A673 (cell line): ENCODE results near the gene CAV1. TPM values are rescaled to one million over a fixed set of nuclear protein-coding genes. Genes with fewer than 3 reads are reported as not detected.

Source experiments
- BruUV-seq: library from RNA; stranded (reverse); fragments of 400-500 nt; replicated peaks from 2 replicates; lab custom pipeline; 2021; lab: Mats Ljungman, UMichigan
- CTCF ChIA-PET: fragments of 300-600 bp; sonication (Branson Sonifier 250); formaldehyde crosslinking; loops from one replicate; lab custom pipeline; 2022; ENCODE audit warnings: antibody characterized with exemption; lab: Charles Lee
- POLR2A ChIA-PET: fragments of 300-600 bp; sonication (Branson Sonifier 250); formaldehyde crosslinking; loops from one replicate; lab custom pipeline; 2022; ENCODE audit warnings: antibody characterized with exemption; ENCODE audit not compliant: low non-redundant PET; lab: Charles Lee
- DNase-seq: peaks from one replicate; pipeline ENCODE4 v3.0.0-alpha.2; 2015; ENCODE audit warnings: low spot score
- H3K27ac ChIP-seq: fragments of 200-600 bp; sonication (generic); 2 replicates; pipeline ENCODE4 v1.5.1; 2016; ENCODE audit warnings: mixed run types, low read depth, mild to moderate bottlenecking, mixed read lengths, antibody characterized with exemption, low read length; ENCODE audit not compliant: poor library complexity, severe bottlenecking
- H3K27me3 ChIP-seq: fragments of 200-600 bp; sonication (generic); replicated peaks from 2 replicates; pipeline ENCODE4 v1.6.1; 2017; ENCODE audit warnings: mixed run types, low read depth, mild to moderate bottlenecking, mixed read lengths, antibody characterized with exemption, low read length; ENCODE audit not compliant: insufficient read depth, poor library complexity
- H3K36me3 ChIP-seq: fragments of 200-600 bp; sonication (generic); 2 replicates; pipeline ENCODE4 v1.6.1; 2016; ENCODE audit warnings: mixed run types, mild to moderate bottlenecking, mixed read lengths, antibody characterized with exemption, low read length; ENCODE audit not compliant: insufficient read depth, poor library complexity, severe bottlenecking
- H3K4me1 ChIP-seq: fragments of 200-600 bp; sonication (generic); 2 replicates; pipeline ENCODE4 v1.6.1; 2017; ENCODE audit warnings: mixed run types, mild to moderate bottlenecking, mixed read lengths, antibody characterized with exemption, low read length; ENCODE audit not compliant: insufficient read depth, poor library complexity, severe bottlenecking
- H3K4me3 ChIP-seq: fragments of 200-600 bp; sonication (generic); 2 replicates; pipeline ENCODE4 v1.5.1; 2016; ENCODE audit warnings: low read depth, mixed run types, mild to moderate bottlenecking, mixed read lengths, low read length; ENCODE audit not compliant: poor library complexity, severe bottlenecking
- H3K9me3 ChIP-seq: fragments of 200-600 bp; sonication (generic); 2 replicates; pipeline ENCODE4 v1.6.1; 2016; ENCODE audit warnings: mixed run types, low read depth, mild to moderate bottlenecking, mixed read lengths, antibody characterized with exemption, low read length; ENCODE audit not compliant: poor library complexity, severe bottlenecking
- EZH2 ChIP-seq: fragments of 200-600 bp; sonication (generic); IDR thresholded peaks from 2 replicates; pipeline ENCODE4 v1.6.1; 2017; ENCODE audit warnings: borderline replicate concordance, low read depth, mild to moderate bottlenecking, mixed read lengths, antibody characterized with exemption, low read length; ENCODE audit not compliant: poor library complexity, severe bottlenecking
- intact Hi-C: fragments of 100-400 bp; cut with micrococcal nuclease; formaldehyde crosslinking; loops from one replicate; pipeline ENCODE4 v1.10.0; 2022; ENCODE audit not compliant: unreplicated experiment
- total RNA-seq: library from RNA; stranded (reverse); gene quantifications from 2 replicates; pipeline ENCODE4 v1.2.3, GENCODE V29; 2021
- TF ChIP-seq, protein P1 (sequence below): fragments of 300-800, 200-600 bp; sonication (generic); conservative IDR thresholded peaks from 2 replicates; pipeline ENCODE4 v1.5.1; 2017; ENCODE audit warnings: low read depth, mild to moderate bottlenecking, antibody characterized with exemption, low read length, moderate library complexity, mixed read lengths

The CAV1 gene
- total RNA-seq, 1 experiment from 2014 or later, result 2,074 TPM

DNA sequence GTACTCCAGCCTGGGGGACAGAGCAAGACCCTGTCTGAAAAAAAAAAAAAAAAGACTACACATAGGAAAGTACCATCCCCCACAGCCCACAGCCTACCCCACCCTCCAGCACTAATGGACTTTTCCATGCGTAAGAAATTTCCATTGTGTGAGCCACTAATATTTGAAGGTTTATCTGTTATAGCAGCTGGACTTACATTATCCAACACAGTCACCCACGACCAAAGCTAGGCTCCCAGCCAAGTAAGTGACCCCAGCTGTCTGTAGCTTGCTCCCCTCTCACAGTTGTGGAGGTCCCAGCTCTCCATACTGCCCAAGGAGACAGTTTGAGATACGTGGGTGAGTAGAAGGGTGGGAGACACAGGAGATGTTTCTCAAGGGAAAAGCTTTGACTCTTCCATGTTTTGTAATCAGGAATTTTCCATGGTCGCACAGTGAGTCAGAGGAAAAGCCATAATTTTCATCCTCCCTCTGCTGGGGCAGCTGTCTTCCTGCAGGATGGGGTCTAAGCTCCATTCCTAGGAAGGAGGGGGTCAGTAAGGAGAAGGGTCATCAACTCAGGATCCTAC lies 57.4 kb downstream of the CAV1 start:
- DNase-seq, result peak; percentile 55
- intact Hi-C loops, result loop anchor here (10.0 kb wide), 2 partner anchors 137 to 247 kb away; no protein-coding TSS in a partner anchor
- TF ChIP-seq, protein P1, sequence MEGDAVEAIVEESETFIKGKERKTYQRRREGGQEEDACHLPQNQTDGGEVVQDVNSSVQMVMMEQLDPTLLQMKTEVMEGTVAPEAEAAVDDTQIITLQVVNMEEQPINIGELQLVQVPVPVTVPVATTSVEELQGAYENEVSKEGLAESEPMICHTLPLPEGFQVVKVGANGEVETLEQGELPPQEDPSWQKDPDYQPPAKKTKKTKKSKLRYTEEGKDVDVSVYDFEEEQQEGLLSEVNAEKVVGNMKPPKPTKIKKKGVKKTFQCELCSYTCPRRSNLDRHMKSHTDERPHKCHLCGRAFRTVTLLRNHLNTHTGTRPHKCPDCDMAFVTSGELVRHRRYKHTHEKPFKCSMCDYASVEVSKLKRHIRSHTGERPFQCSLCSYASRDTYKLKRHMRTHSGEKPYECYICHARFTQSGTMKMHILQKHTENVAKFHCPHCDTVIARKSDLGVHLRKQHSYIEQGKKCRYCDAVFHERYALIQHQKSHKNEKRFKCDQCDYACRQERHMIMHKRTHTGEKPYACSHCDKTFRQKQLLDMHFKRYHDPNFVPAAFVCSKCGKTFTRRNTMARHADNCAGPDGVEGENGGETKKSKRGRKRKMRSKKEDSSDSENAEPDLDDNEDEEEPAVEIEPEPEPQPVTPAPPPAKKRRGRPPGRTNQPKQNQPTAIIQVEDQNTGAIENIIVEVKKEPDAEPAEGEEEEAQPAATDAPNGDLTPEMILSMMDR, result no peak; the same call in 1 of the 2 replicates
- TF ChIP-seq EZH2, result no peak
- Histone ChIP-seq H3K27ac (peak overlapping the region; percentile 56), H3K36me3 (no peaks in the 10 kb centered on the region), H3K9me3 (no peaks in the 10 kb centered on the region), H3K4me1 (peaks cover 37% of the 10 kb centered on the region), H3K27me3 (no peaks in the 10 kb centered on the region), H3K4me3 (no peak overlapping the region)
- POLR2A ChIA-PET, result interaction anchor here (0.6 to 0.7 kb wide), 2 partner anchors 254 to 455 kb away, joined by 4 to 14 read pairs; no protein-coding TSS in a partner anchor
- BruUV-seq, result TSS peak; percentile 73
- CTCF ChIA-PET, result interaction anchor here (1.1 to 1.3 kb wide), 2 partner anchors 10 to 324 kb away, joined by 3 to 4 read pairs; no protein-coding TSS in a partner anchor

- TF ChIP-seq, protein P1, result no peak
- TF ChIP-seq EZH2, result no peak
- CTCF ChIA-PET, result interaction anchor here (1.1 to 1.3 kb wide), 2 partner anchors 9 to 325 kb away, joined by 3 to 4 read pairs; no protein-coding TSS in a partner anchor
- no peaks in the 10 kb centered on the region for H3K27me3 ChIP-seq
- BruUV-seq, result no TSS peak
- peaks cover 33% of the 10 kb centered on the region for H3K4me1 ChIP-seq
- intact Hi-C loops, result loop anchor here (10.0 kb wide), 2 partner anchors 138 to 248 kb away; no protein-coding TSS in a partner anchor
- no peak overlapping the region for H3K4me3 ChIP-seq
- H3K36me3 ChIP-seq, result no peaks in the 10 kb centered on the region
- POLR2A ChIA-PET, result interaction anchor here (0.6 kb wide), 1 partner anchor 359 kb away, joined by 5 read pairs; no protein-coding TSS in a partner anchor
- H3K27ac ChIP-seq, result peak overlapping the region; percentile 56
- DNase-seq, result peak; percentile 90
- H3K9me3 ChIP-seq, result no peaks in the 10 kb centered on the region
These were observed 58.1 kb downstream of the CAV1 start for GRCh38 chr7:116582806-116583444.

DNA sequence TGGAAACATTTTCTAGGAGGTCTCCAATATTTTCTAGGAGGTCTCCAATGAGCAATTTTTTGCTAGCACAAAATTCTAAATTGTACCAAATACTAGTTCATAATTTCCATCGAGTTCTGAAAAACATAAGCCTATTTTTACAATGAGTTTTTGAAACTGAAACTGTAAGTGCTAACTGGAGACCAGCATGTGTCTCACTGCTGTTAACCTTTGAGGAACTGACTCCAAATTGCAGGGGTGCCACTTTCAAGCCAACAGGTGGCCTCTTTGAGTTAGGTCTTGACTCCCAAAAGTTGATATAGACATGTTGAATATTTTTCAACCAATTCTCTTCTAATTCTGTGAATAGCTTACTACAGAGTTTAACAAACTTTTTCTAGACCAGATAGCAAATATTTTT lies 58.8 kb downstream of the CAV1 start:
- POLR2A ChIA-PET, result no interaction called here

More for the DNA sequence above, 58.8 kb downstream of the CAV1 start:
- peaks cover 39% of the 10 kb centered on the region for H3K4me1 ChIP-seq
- H3K4me3 ChIP-seq, result no peak overlapping the region
- no peak for DNase-seq
- no peaks in the 10 kb centered on the region for H3K9me3 ChIP-seq
- no peak for TF ChIP-seq EZH2
- TF ChIP-seq, protein P1, result no peak
- intact Hi-C loops, result loop anchor here (10.0 kb wide), 2 partner anchors 139 to 249 kb away; no protein-coding TSS in a partner anchor
- TSS peak; percentile 89 for BruUV-seq
- H3K27ac ChIP-seq, result peak overlapping the region; percentile 56
- H3K27me3 ChIP-seq, result no peaks in the 10 kb centered on the region
- H3K36me3 ChIP-seq, result no peaks in the 10 kb centered on the region
- CTCF ChIA-PET, result no interaction called here
